ENCODE results near the gene SULT1A1.
"Not testable (repeated sequence)": the region's sequence is repeated elsewhere in the genome, so short reads cannot be mapped to it uniquely, and the experiment has no call there.

The SULT1A1 gene

GRCh38 chr16:28567292-28567691, 42.6 kb downstream of the SULT1A1 start:
- H3K9me3 ChIP-seq (ENCODE audit: insufficient read depth, low read length): no peaks in the 10 kb centered on the region
- H3K9ac ChIP-seq (ENCODE audit: insufficient read length, low read depth): no peak overlapping the region
- H3K27me3 ChIP-seq (ENCODE audit: insufficient read depth, insufficient read length): no peaks in the 10 kb centered on the region
- no peaks in the 10 kb centered on the region for H3K4me1 ChIP-seq (ENCODE audit: insufficient read depth, insufficient read length)
- H3K36me3 ChIP-seq (ENCODE audit: insufficient read depth, insufficient read length, low read length): peaks cover 8% of the 10 kb centered on the region
- no peak for TF ChIP-seq ZNF274 (IDR thresholded peaks at IDR 0.05; ENCODE audit: low read depth, low read length)
- no peak for TF ChIP-seq YY1 (IDR thresholded peaks at IDR 0.05; ENCODE audit: insufficient read depth, insufficient read length)
- TF ChIP-seq SUZ12 (IDR thresholded peaks at IDR 0.05; ENCODE audit: extremely low read depth, insufficient read depth, insufficient read length): no peak
- no peak overlapping the region for H3K4me3 ChIP-seq (ENCODE audit: insufficient read length, low read depth)
- DNase-seq (ENCODE audit: low read depth, low spot score): no peak

- not testable (repeated sequence) for H3K4me3 ChIP-seq (ENCODE audit: insufficient read length, low read depth); DNase-seq (ENCODE audit: low read depth, low spot score); H3K4me1 ChIP-seq (ENCODE audit: insufficient read depth, insufficient read length)
Measured at GRCh38 chr16:28566233-28566925, 43.5 kb downstream of the SULT1A1 start.

GRCh38 chr16:28563218-28563617, 46.6 kb downstream of the SULT1A1 start:
- TF ChIP-seq YY1 (IDR thresholded peaks at IDR 0.05; ENCODE audit: insufficient read depth, insufficient read length): no peak
- no peak for TF ChIP-seq ZNF274 (IDR thresholded peaks at IDR 0.05; ENCODE audit: low read depth, low read length)
- no peak for TF ChIP-seq SUZ12 (IDR thresholded peaks at IDR 0.05; ENCODE audit: extremely low read depth, insufficient read depth, insufficient read length)

More at GRCh38 chr16:28566233-28566925, 43.5 kb downstream of the SULT1A1 start:
- not testable (repeated sequence) for H3K9ac ChIP-seq (ENCODE audit: insufficient read length, low read depth); H3K36me3 ChIP-seq (ENCODE audit: insufficient read depth, insufficient read length, low read length); H3K27me3 ChIP-seq (ENCODE audit: insufficient read depth, insufficient read length); H3K9me3 ChIP-seq (ENCODE audit: insufficient read depth, low read length)

GRCh38 chr16:28562199-28562598, 47.6 kb downstream of the SULT1A1 start:
- peaks cover 28% of the 10 kb centered on the region for H3K36me3 ChIP-seq (ENCODE audit: insufficient read depth, insufficient read length, low read length)
- H3K9ac ChIP-seq (ENCODE audit: insufficient read length, low read depth): no peak overlapping the region
- H3K4me3 ChIP-seq (ENCODE audit: insufficient read length, low read depth): no peak overlapping the region
- TF ChIP-seq ZNF274 (IDR thresholded peaks at IDR 0.05; ENCODE audit: low read depth, low read length) (no peak), YY1 (IDR thresholded peaks at IDR 0.05; ENCODE audit: insufficient read depth, insufficient read length) (no peak), SUZ12 (IDR thresholded peaks at IDR 0.05; ENCODE audit: extremely low read depth, insufficient read depth, insufficient read length) (no peak)
- no peaks in the 10 kb centered on the region for H3K27me3 ChIP-seq (ENCODE audit: insufficient read depth, insufficient read length)
- no peak for DNase-seq (ENCODE audit: low read depth, low spot score)
- no peaks in the 10 kb centered on the region for H3K9me3 ChIP-seq (ENCODE audit: insufficient read depth, low read length)
- H3K4me1 ChIP-seq (ENCODE audit: insufficient read depth, insufficient read length): no peaks in the 10 kb centered on the region

More at GRCh38 chr16:28563218-28563617, 46.6 kb downstream of the SULT1A1 start:
- Histone ChIP-seq H3K4me1 (ENCODE audit: insufficient read depth, insufficient read length) (no peaks in the 10 kb centered on the region), H3K36me3 (ENCODE audit: insufficient read depth, insufficient read length, low read length) (peaks cover 20% of the 10 kb centered on the region), H3K4me3 (ENCODE audit: insufficient read length, low read depth) (no peak overlapping the region), H3K9me3 (ENCODE audit: insufficient read depth, low read length) (no peaks in the 10 kb centered on the region), H3K27me3 (ENCODE audit: insufficient read depth, insufficient read length) (no peaks in the 10 kb centered on the region), H3K9ac (ENCODE audit: insufficient read length, low read depth) (no peak overlapping the region)
- DNase-seq (ENCODE audit: low read depth, low spot score): no peak

- no peak for TF ChIP-seq SUZ12 (IDR thresholded peaks at IDR 0.05; ENCODE audit: extremely low read depth, insufficient read depth, insufficient read length)
- no peak for TF ChIP-seq YY1 (IDR thresholded peaks at IDR 0.05; ENCODE audit: insufficient read depth, insufficient read length)
- no peak for TF ChIP-seq ZNF274 (IDR thresholded peaks at IDR 0.05; ENCODE audit: low read depth, low read length)
- DNase-seq (ENCODE audit: low read depth, low spot score): no peak
Measured at GRCh38 chr16:28561557-28562187, 48.2 kb downstream of the SULT1A1 start.

GRCh38 chr16:28558456-28558855, 51.4 kb downstream of the SULT1A1 start:
- no peak for DNase-seq (ENCODE audit: low read depth, low spot score)
- H3K9ac ChIP-seq (ENCODE audit: insufficient read length, low read depth): no peak overlapping the region
- TF ChIP-seq YY1 (IDR thresholded peaks at IDR 0.05; ENCODE audit: insufficient read depth, insufficient read length): no peak
- TF ChIP-seq ZNF274 (IDR thresholded peaks at IDR 0.05; ENCODE audit: low read depth, low read length): no peak
- no peak for TF ChIP-seq SUZ12 (IDR thresholded peaks at IDR 0.05; ENCODE audit: extremely low read depth, insufficient read depth, insufficient read length)
- H3K4me3 ChIP-seq (ENCODE audit: insufficient read length, low read depth): no peak overlapping the region
- no peaks in the 10 kb centered on the region for H3K4me1 ChIP-seq (ENCODE audit: insufficient read depth, insufficient read length)
- H3K9me3 ChIP-seq (ENCODE audit: insufficient read depth, low read length): no peaks in the 10 kb centered on the region
- peaks cover 24% of the 10 kb centered on the region for H3K36me3 ChIP-seq (ENCODE audit: insufficient read depth, insufficient read length, low read length)
- no peaks in the 10 kb centered on the region for H3K27me3 ChIP-seq (ENCODE audit: insufficient read depth, insufficient read length)

More at GRCh38 chr16:28561557-28562187, 48.2 kb downstream of the SULT1A1 start:
- no peaks in the 10 kb centered on the region for H3K27me3 ChIP-seq (ENCODE audit: insufficient read depth, insufficient read length)
- H3K36me3 ChIP-seq (ENCODE audit: insufficient read depth, insufficient read length, low read length): peaks cover 30% of the 10 kb centered on the region
- H3K4me3 ChIP-seq (ENCODE audit: insufficient read length, low read depth): no peak overlapping the region
- no peak overlapping the region for H3K9ac ChIP-seq (ENCODE audit: insufficient read length, low read depth)
- H3K4me1 ChIP-seq (ENCODE audit: insufficient read depth, insufficient read length): no peaks in the 10 kb centered on the region
- H3K9me3 ChIP-seq (ENCODE audit: insufficient read depth, low read length): no peaks in the 10 kb centered on the region

GRCh38 chr16:28556914-28557320, 52.9 kb downstream of the SULT1A1 start:
- Histone ChIP-seq H3K36me3 (ENCODE audit: insufficient read depth, insufficient read length, low read length) (peaks cover 24% of the 10 kb centered on the region), H3K4me3 (ENCODE audit: insufficient read length, low read depth) (no peak overlapping the region), H3K9me3 (ENCODE audit: insufficient read depth, low read length) (no peaks in the 10 kb centered on the region), H3K27me3 (ENCODE audit: insufficient read depth, insufficient read length) (no peaks in the 10 kb centered on the region), H3K9ac (ENCODE audit: insufficient read length, low read depth) (no peak overlapping the region), H3K4me1 (ENCODE audit: insufficient read depth, insufficient read length) (no peaks in the 10 kb centered on the region)
- DNase-seq (ENCODE audit: low read depth, low spot score): no peak
- no peak for TF ChIP-seq YY1 (IDR thresholded peaks at IDR 0.05; ENCODE audit: insufficient read depth, insufficient read length)
- TF ChIP-seq SUZ12 (IDR thresholded peaks at IDR 0.05; ENCODE audit: extremely low read depth, insufficient read depth, insufficient read length): no peak
- no peak for TF ChIP-seq ZNF274 (IDR thresholded peaks at IDR 0.05; ENCODE audit: low read depth, low read length)

Measured in NT2/D1 (cell line).